Ureter (tissue), 1 donor: ENCODE data around the gene CNTD1. TPM values are rescaled to one million over a fixed set of nuclear protein-coding genes. Genes with fewer than 3 reads are reported as not detected.

Experiments
- DNase-seq: peaks from one replicate; pipeline ENCODE4 v3.0.0-alpha.2; 2020; ENCODE audit warnings: low spot score
- total RNA-seq: library from RNA; stranded (reverse); gene quantifications from one replicate; pipeline ENCODE4 v1.2.4, GENCODE V29; 2023
- donor health status: DM: yes; HTN: yes; CAD: no.

CNTD1 gene
- total RNA-seq, 1 donor from 2014 or later = 0.75 TPM

- DNase-seq = no peak
Observed at GRCh38 chr17:42806249-42806648, 7.6 kb downstream of the CNTD1 start.

- DNase-seq = no peak
Observed at GRCh38 chr17:42809250-42809649, 10.6 kb downstream of the CNTD1 start.

- DNase-seq = no peak
Observed at GRCh38 chr17:42814633-42815399, 16.2 kb downstream of the CNTD1 start.

DNA sequence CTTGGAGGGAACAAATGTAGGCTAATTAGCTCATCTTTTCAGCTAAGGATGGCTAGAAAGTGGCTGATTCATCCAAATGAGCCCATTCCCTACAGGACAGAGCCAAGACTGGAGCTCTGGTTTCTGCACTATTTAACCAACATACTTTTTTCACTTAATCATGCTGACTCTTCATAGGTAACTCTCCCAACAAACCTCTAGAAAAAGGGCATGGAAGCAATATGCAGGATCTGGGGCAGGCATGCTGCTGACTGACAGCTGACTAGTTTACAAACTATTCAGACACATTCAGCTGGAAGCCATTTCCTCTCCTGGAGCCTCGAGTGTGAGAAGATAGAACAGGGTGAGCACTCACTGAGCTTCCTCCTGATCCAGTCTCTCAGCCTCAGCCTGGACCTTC is 19.2 kb downstream of the CNTD1 start:
- no peak for DNase-seq

DNA sequence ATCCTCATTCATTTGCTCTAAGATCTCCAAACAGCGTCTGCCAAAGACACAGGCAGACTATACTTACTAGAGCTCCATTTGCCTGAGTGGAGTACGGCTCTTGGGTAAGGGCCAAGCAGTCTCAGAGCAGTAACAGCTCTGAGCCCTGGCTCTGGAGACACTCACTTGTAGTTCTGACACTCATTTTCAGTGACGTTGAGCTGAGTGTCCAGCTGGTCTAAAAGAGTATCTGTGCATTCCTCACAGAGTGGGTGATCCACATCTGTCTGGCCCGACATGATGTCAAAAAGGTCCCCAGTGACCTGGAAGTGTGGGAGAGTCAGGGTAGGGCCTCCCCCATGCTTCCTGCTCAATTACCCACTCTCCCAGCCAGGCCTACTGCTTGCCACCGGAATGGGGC is 19.7 kb downstream of the CNTD1 start:
- DNase-seq = no peak

DNA sequence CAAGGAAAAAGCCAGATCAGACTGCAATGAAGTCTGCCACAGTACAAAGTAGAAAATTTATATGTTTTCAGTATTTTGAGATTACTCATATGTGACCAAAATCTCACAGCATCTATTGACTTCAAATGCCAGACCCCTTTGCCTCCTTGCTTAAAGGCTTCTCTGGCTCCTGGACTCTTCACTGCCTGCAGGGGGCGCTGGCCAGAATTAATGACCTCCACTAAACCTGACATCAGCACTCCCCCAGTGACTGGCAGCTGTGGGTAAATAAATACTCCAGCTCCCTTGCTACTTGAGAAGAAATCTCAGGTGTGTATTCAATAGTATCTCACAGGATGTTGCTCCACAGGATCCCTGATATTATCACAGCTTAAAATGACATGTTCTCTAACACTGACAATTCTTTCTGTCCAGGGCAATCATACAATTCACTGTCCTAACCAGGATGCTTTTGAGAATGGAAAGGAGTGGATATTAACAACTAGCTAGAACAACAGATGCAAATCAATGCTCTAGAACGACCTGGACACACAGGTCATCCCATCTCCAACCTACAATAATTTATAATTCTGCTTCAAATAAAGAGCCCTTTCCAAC is 21.4 kb downstream of the CNTD1 start:
- DNase-seq = no peak

DNA sequence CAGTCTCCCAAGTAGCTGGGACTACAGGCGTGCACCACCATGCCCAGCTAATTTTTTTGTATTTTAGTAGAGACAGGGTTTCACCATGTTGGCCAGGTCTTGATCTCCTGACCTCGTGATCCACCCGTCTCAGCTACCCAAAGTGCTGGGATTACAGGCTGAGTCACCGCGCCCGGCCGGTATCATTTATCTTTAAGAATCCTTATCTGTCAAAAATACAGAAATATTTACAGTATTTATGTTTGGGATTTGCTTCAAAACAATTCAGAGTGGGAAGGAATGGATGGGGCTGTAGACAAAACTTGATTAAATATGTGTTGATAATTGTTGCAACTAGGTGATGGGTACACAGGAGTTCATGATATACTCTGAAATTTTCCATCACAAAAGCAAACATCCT is 22.5 kb downstream of the CNTD1 start:
- DNase-seq = no peak

GRCh38 chr17:42827472-42827871 is 28.8 kb downstream of the CNTD1 start:
- no peak for DNase-seq

DNA sequence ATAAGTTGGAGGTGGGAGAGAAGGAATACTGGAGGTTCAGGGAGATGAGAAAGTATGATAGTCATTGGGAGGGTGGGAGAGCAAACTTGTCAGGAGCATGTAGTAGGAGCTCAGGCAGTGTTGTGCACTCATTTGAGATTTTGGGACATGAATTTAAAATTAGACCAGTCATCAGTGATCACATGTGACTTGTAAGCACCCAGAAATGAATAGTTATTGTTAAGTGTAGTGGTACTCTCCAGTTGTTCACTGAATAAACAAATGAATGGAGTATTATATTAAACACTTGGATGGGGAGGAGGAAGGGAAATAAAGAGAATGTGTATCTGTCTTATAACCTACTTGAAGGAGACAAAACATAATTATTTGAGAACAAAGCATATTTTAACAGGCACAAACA is 32.3 kb downstream of the CNTD1 start:
- no peak for DNase-seq

- DNase-seq = no peak
Observed at GRCh38 chr17:42832213-42832933, 33.7 kb downstream of the CNTD1 start.

- DNase-seq = peak; percentile 90
Observed at GRCh38 chr17:42832934-42833766, 34.5 kb downstream of the CNTD1 start, which contains the start of gene PSME3. TSS of gene PSME3 (plus strand) at chr17:42833397. CDS start at chr17:42833632, 235 bp downstream.

DNA sequence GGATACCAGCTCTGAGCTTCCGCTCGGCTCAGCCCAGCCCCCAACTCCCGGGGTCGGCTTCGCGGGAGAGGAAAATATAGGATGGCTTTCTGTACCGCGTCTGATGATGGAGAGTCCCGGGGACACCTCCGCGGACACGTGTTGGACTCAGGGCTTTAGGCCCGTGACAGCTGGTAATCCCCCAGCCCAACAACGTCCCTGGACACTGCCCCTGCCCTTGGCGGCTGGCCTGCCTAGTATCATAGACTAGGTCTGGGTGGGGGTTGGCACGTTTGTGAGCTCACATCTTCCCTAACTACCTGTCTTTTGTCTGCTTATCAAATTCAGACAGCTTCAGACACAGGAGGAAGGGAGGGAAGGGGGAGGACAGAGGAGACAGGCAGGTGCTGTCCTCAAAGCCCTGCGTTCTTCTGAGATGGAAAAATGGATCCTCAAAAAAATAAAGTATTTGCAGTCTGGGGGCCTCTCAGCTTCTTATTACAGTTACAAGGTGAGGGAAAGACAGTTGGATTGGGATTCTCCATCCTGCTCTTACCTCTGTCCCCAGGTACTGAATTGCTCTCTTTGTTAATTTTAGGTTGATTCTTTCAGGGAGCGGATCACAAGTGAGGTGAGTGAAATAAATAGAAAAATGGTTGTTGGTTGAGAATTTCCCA is 35.2 kb downstream of the CNTD1 start:
- DNase-seq = no peak

DNA sequence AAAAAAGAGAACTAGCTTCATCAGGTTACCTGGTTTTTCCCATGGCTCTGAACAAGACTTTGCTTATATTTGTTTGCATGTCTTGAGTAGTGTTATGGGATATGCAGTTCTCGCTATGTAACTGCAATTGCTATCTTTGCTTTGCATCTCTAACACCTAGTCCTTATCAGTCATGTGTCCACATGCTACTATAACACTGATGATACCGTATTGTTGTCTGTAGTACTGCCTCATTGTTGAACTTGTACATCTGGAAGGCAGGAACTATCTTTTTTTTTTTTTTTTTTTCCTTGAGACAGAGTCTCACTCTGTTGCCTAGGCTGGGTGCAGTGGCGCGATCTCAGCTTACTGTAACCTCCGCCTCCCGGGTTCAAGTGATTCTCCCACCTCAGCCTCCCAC is 37.1 kb downstream of the CNTD1 start:
- no peak for DNase-seq

DNA sequence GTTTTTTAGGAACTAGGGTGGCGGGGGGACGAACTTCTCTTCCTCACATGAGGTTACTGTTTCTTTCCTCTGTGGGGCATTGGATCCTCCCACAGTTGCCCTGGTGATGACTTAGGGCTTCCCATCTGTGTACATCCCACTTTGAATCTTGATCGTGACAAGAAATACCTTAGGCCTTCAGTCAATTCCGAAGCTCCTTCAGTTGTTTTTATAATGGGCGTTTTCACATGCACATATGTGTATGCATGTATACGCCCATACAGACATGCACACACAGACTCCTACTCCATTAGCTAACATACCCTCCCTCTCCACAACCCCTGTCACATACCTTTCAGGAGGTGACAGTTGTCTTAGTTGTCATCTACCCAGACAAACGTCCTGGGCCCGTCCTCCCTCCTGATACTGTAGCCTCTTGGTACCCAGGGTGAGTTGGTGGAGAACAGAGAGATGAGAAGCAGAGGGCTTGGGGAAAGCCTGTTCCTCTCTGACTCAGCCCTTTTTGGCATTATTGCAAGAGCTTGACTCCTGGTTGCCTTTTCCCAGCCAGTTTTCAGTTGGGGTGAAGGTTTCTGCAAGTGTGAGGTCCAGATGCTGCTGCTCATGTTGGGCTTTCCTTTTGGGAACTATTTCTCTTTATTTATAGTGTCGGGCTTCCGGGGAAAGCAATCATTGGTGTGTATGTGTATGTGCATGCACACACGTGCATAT is 43.5 kb downstream of the CNTD1 start:
- no peak for DNase-seq

DNA sequence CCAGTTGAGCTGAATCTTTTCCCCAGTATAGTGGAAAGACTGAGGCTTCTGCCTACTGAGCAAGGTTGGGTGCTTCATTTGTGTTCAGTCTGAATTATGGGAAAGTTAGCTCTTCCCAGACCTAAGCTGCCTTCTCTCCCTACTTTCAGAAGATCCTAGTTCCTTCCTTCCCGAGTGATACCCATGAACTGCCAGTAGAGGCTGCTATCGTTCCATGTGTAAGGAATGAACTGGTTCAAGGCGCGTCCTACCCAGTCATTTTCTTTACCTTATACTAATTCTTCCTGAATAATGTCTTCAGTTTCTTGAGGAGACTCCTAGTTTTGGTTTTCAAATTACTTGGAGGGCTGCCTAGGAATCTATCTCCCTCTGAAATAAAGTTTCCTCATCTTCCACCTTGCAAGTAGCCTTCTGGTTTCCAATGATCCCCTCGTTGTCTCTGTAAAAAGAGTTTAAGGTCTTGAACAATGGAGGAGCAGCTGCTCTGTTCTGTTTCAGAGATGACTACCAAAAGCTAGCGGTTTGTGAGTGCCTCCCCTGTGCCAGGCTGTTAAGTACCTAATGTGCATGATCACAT is 44.8 kb downstream of the CNTD1 start:
- DNase-seq = no peak

GRCh38 chr17:42844271-42844670 is 45.6 kb downstream of the CNTD1 start, which contains the start of gene AOC2:
TSS of gene AOC2 (plus strand) at chr17:42844580. CDS start at chr17:42844627, 47 bp downstream.
- no peak for DNase-seq

GRCh38 chr17:42844761-42845555 is 46.3 kb downstream of the CNTD1 start:
- no peak for DNase-seq

DNA sequence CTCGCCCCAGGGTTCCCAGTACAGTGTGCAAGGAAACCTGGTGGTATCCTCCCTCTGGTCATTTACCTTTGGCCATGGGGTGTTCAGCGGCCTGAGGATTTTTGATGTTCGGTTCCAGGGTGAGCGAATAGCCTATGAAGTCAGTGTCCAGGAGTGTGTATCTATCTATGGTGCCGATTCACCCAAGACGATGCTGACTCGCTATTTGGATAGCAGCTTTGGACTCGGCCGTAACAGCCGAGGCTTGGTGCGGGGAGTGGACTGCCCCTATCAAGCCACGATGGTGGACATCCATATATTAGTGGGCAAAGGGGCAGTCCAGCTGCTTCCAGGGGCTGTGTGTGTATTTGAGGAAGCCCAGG is 46.9 kb downstream of the CNTD1 start:
- no peak for DNase-seq

DNA sequence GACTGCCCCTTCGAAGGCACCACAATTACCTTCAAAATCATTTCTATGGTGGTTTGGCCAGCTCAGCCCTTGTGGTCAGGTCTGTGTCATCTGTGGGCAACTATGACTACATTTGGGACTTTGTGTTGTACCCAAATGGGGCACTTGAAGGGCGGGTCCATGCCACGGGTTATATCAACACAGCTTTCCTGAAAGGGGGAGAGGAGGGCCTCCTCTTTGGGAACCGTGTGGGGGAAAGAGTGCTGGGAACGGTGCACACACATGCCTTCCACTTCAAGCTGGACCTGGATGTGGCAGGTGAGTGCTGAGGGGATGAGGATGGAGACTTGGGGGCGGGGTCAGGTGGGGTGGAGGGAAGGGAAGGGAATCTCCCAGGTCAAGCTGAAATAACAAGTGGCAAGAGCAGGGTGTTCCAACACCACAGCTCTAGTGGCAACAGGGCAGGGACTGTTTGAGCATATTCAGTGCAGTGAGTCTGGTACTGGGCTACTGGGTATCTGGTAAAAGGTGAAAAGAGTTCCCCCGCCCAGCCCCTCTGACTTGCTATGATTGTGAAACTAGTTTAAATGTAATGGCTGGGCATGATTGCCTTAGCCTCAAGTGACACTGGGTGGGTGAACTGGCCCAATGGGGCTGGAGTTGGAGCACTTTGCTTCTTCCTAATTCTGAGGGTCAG is 47.4 kb downstream of the CNTD1 start:
- DNase-seq = peak; percentile 70
